ENCODE measurements around the gene ZNF2. TPM values are rescaled to one million over a fixed set of nuclear protein-coding genes. Genes with fewer than 3 reads are reported as not detected.

ZNF2 gene
- total RNA-seq, 2 donors from 2014 or later = 0.99 to 2.3 TPM

GRCh38 chr2:95225658-95226057 lies 60.0 kb downstream of the ZNF2 start:
- TF ChIP-seq, protein P1, sequence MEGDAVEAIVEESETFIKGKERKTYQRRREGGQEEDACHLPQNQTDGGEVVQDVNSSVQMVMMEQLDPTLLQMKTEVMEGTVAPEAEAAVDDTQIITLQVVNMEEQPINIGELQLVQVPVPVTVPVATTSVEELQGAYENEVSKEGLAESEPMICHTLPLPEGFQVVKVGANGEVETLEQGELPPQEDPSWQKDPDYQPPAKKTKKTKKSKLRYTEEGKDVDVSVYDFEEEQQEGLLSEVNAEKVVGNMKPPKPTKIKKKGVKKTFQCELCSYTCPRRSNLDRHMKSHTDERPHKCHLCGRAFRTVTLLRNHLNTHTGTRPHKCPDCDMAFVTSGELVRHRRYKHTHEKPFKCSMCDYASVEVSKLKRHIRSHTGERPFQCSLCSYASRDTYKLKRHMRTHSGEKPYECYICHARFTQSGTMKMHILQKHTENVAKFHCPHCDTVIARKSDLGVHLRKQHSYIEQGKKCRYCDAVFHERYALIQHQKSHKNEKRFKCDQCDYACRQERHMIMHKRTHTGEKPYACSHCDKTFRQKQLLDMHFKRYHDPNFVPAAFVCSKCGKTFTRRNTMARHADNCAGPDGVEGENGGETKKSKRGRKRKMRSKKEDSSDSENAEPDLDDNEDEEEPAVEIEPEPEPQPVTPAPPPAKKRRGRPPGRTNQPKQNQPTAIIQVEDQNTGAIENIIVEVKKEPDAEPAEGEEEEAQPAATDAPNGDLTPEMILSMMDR (IDR thresholded peaks at IDR 0.05) = no peak
- TF ChIP-seq POLR2A (IDR thresholded peaks at IDR 0.05) = no peak
- peaks cover 0 to 3% (median 0%) of the 10 kb centered on the region in 3 donors for H3K9me3 ChIP-seq
- DNase-seq = no peak
- H3K36me3 ChIP-seq (replicated peaks in 1 of 2; ENCODE audit: insufficient read depth in 1 of 2, low read depth in 2 of 2) = no peaks in the 10 kb centered on the region
- no peak for ATAC-seq
- H3K4me1 ChIP-seq = no peaks in the 10 kb centered on the region
- intact Hi-C loops (cut with DNase I) = no loop called here
- H3K4me3 ChIP-seq = no peak overlapping the region
- H3K27me3 ChIP-seq = no peaks in the 10 kb centered on the region
- H3K27ac ChIP-seq = no peak overlapping the region

DNA sequence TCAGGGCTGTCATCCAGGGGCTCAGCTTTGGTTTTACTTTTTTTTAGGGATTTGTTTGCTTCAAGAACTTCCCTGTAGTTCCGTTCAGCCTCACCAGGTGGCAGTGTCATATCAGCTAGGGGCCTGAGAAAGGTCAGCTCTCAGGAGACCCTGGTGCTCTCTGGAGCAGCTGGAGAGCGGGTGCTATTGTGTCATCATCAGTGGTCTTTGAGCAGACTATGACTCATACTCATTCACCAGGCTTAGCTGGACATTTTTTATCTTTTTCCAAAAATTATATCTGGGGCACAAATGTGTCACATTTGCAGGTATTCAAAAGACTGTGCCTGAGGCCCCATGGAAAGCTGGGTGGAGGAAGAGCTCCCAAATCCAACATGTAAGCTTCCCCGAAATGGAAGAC lies 66.1 kb downstream of the ZNF2 start:
- H3K9me3 ChIP-seq = no peaks in the 10 kb centered on the region
- H3K4me1 ChIP-seq = no peaks in the 10 kb centered on the region
- H3K36me3 ChIP-seq (replicated peaks in 1 of 2; ENCODE audit: insufficient read depth in 1 of 2, low read depth in 2 of 2) = no peaks in the 10 kb centered on the region
- no peaks in the 10 kb centered on the region for H3K27me3 ChIP-seq
- intact Hi-C loops (cut with DNase I) = loop anchor here (5.0 kb wide), 1 partner anchor 81 kb away; no protein-coding TSS in a partner anchor
- peak; percentile 45 for ATAC-seq
- 17 to 26% methylated on average over 3 of the region's 3 CpGs for WGBS, 2 donors
- DNase-seq = peak; percentile 75 to 86 (median 79)
- no peak overlapping the region for H3K4me3 ChIP-seq
- no peak overlapping the region for H3K27ac ChIP-seq
- TF ChIP-seq, protein P1 (IDR thresholded peaks at IDR 0.05) = peak; percentile 67 to 90 (median 83)
- no peak for TF ChIP-seq POLR2A (IDR thresholded peaks at IDR 0.05)

- Histone ChIP-seq H3K27ac (no peak overlapping the region), H3K27me3 (no peaks in the 10 kb centered on the region), H3K9me3 (no peaks in the 10 kb centered on the region), H3K36me3 (replicated peaks in 1 of 2; ENCODE audit: insufficient read depth in 1 of 2, low read depth in 2 of 2) (no peaks in the 10 kb centered on the region), H3K4me3 (no peak overlapping the region), H3K4me1 (no peaks in the 10 kb centered on the region)
- ATAC-seq = no peak
- TF ChIP-seq POLR2A (IDR thresholded peaks at IDR 0.05) = no peak
- TF ChIP-seq, protein P1 (IDR thresholded peaks at IDR 0.05) = no peak
- intact Hi-C loops (cut with DNase I) = loop anchor here (5.0 kb wide), 1 partner anchor 80 kb away; no protein-coding TSS in a partner anchor
- no peak for DNase-seq
- 45 to 56% methylated on average over 1 of the region's 1 CpG for WGBS, 2 donors
Measured at GRCh38 chr2:95232232-95232631, 66.6 kb downstream of the ZNF2 start.

Other genes with a start within 250 kb of the ZNF2 start
- not detected for gene MAL, start 140.1 kb upstream of the ZNF2 start, total RNA-seq
- 10 to 100 TPM; 31.6 to 46.1 TPM for gene MRPS5, start 44.0 kb upstream of the ZNF2 start, total RNA-seq
- gene ZNF514, start 6.0 kb upstream of the ZNF2 start, total RNA-seq = 10 to 100 TPM; 11.2 to 13.8 TPM
- 1 to 10 TPM; 3.6 to 4.2 TPM for gene ZNF892, start 41.7 kb downstream of the ZNF2 start, total RNA-seq
- gene PROM2, start 108.6 kb downstream of the ZNF2 start, total RNA-seq = 10 to 100 TPM; 17.6 to 31.6 TPM
- gene KCNIP3, start 131.5 kb downstream of the ZNF2 start, total RNA-seq = 1 to 10 TPM; 1.6 to 2.9 TPM
- gene FAHD2A, start 236.9 kb downstream of the ZNF2 start, total RNA-seq = 10 to 100 TPM; 15.2 to 18.9 TPM

All from body of pancreas (tissue), 4 donors.